Endothelial cell (in vitro differentiated cells): ENCODE results near the gene TCEAL3. TPM values are rescaled to one million over a fixed set of nuclear protein-coding genes. Genes with fewer than 3 reads are reported as not detected.
"Not testable (repeated sequence)": the region's sequence is repeated elsewhere in the genome, so short reads cannot be mapped to it uniquely, and the experiment has no call there.

ENCODE experiments used
- DNase-seq: peaks from one replicate; pipeline ENCODE4 v3.0.0; 2021; ENCODE audit warnings: low spot score
- H3K27ac Mint-ChIP-seq: one replicate; pipeline ENCODE4 v1.8.0; 2021; ENCODE audit warnings: mixed read lengths, inconsistent platforms; ENCODE audit not compliant: unreplicated experiment
- H3K27me3 Mint-ChIP-seq: one replicate; pipeline ENCODE4 v1.8.0; 2021; ENCODE audit warnings: mild to moderate bottlenecking, moderate library complexity, mixed read lengths, inconsistent platforms; ENCODE audit not compliant: unreplicated experiment
- H3K36me3 Mint-ChIP-seq: one replicate; pipeline ENCODE4 v1.8.0; 2021; ENCODE audit warnings: mild to moderate bottlenecking, low read depth, mixed read lengths, inconsistent platforms; ENCODE audit not compliant: unreplicated experiment
- H3K4me1 Mint-ChIP-seq: one replicate; pipeline ENCODE4 v1.8.0; 2021; ENCODE audit warnings: mild to moderate bottlenecking, mixed read lengths, inconsistent platforms; ENCODE audit not compliant: unreplicated experiment
- H3K4me3 Mint-ChIP-seq: one replicate; pipeline ENCODE4 v1.8.0; 2021; ENCODE audit warnings: mild to moderate bottlenecking, mixed read lengths, inconsistent platforms; ENCODE audit not compliant: unreplicated experiment
- H3K9me3 Mint-ChIP-seq: one replicate; pipeline ENCODE4 v1.8.0; 2021; ENCODE audit warnings: mixed read lengths, inconsistent platforms; ENCODE audit not compliant: unreplicated experiment
- CTCF ChIP-seq: fragments of 200-600 bp; sonication (generic); IDR thresholded peaks from one replicate; pipeline ENCODE4 v1.5.0; 2021; ENCODE audit warnings: antibody characterized with exemption; ENCODE audit not compliant: unreplicated experiment
- total RNA-seq: library from RNA; stranded (reverse); fragmentation: NEBNext Ultra II Directional; extraction: Animal tissue kit (Norgen Biotek cat#: 25700); gene quantifications from one replicate; pipeline ENCODE4 v1.2.1, GENCODE V29; 2021; ENCODE audit not compliant: unreplicated experiment

The TCEAL3 gene
- total RNA-seq, 1 donor from 2014 or later: 12.2 TPM

GRCh38 chrX:103656617-103657016 lies 48.9 kb downstream of the TCEAL3 start:
- DNase-seq: no peak
- peaks cover 4% of the 10 kb centered on the region for H3K4me1 Mint-ChIP-seq
- H3K9me3 Mint-ChIP-seq: no peaks in the 10 kb centered on the region
- TF ChIP-seq CTCF: no peak
- H3K27me3 Mint-ChIP-seq: peaks cover 1% of the 10 kb centered on the region
- no peak overlapping the region for H3K4me3 Mint-ChIP-seq
- H3K27ac Mint-ChIP-seq: no peak overlapping the region
- no peaks in the 10 kb centered on the region for H3K36me3 Mint-ChIP-seq

GRCh38 chrX:103657066-103657465 lies 49.3 kb downstream of the TCEAL3 start:
- not testable (repeated sequence) for H3K4me1 Mint-ChIP-seq, H3K9me3 Mint-ChIP-seq, H3K27me3 Mint-ChIP-seq, H3K4me3 Mint-ChIP-seq, H3K27ac Mint-ChIP-seq, H3K36me3 Mint-ChIP-seq, DNase-seq

GRCh38 chrX:103658681-103659433 lies 51.1 kb downstream of the TCEAL3 start:
- Mint-ChIP-seq H3K4me1 (peaks cover 6% of the 10 kb centered on the region), H3K27me3 (peaks cover 1% of the 10 kb centered on the region), H3K36me3 (no peaks in the 10 kb centered on the region), H3K27ac (no peak overlapping the region), H3K9me3 (no peaks in the 10 kb centered on the region), H3K4me3 (no peak overlapping the region)
- no peak for DNase-seq
- no peak for TF ChIP-seq CTCF

GRCh38 chrX:103659460-103659859 lies 51.7 kb downstream of the TCEAL3 start:
- H3K36me3 Mint-ChIP-seq, H3K27ac Mint-ChIP-seq, H3K4me3 Mint-ChIP-seq, H3K27me3 Mint-ChIP-seq, DNase-seq, H3K9me3 Mint-ChIP-seq: not testable (repeated sequence)
- H3K4me1 Mint-ChIP-seq: peaks cover 11% of the 10 kb centered on the region

Other genes starting within 250 kb of the TCEAL3 start
- 313 TPM for gene BEX3, start 231.4 kb upstream of the TCEAL3 start, total RNA-seq
- gene RAB40A, start 88.5 kb upstream of the TCEAL3 start, total RNA-seq: 0.36 TPM
- gene TCEAL4, start 22.4 kb upstream of the TCEAL3 start, total RNA-seq: 95.5 TPM
- gene TCEAL1, start 21.0 kb downstream of the TCEAL3 start, total RNA-seq: 12.5 TPM
- 362 TPM for gene MORF4L2, start 78.7 kb downstream of the TCEAL3 start, total RNA-seq
- not detected for gene TMEM31, start 102.9 kb downstream of the TCEAL3 start, total RNA-seq
- 9.6 TPM for gene PLP1, start 168.9 kb downstream of the TCEAL3 start, total RNA-seq
- gene RAB9B, start 224.3 kb downstream of the TCEAL3 start, total RNA-seq: 2.3 TPM